Measurements from ENCODE around the gene ANGPTL4. TPM values are rescaled to one million over a fixed set of nuclear protein-coding genes. Genes with fewer than 3 reads are reported as not detected.

The ANGPTL4 gene
- total and polyA plus RNA-seq, 2 of the 13 experiments (the other 11 are each of a cell fraction or from before 2014, with no cell fraction given) = 0.80 to 21.7 TPM

- TF ChIP-seq FOSL2 (CRISPR knock-in tag; IDR thresholded peaks at IDR 0.05) = 0 out of 2 replicates have a peak, but pooled peaks have one; percentile 17
- TF ChIP-seq ZNF841 (CRISPR knock-in tag; IDR thresholded peaks at IDR 0.05; ENCODE audit: borderline replicate concordance) = no peak
- no peak for TF ChIP-seq HDAC6 (IDR thresholded peaks at IDR 0.05; ENCODE audit: low read depth, low read length)
- no peak for TF ChIP-seq PCBP1 (IDR thresholded peaks at IDR 0.05; ENCODE audit: borderline replicate concordance, low read depth, low read length)
- no peak for TF ChIP-seq DPF2 (CRISPR knock-in tag; IDR thresholded peaks at IDR 0.05; ENCODE audit: borderline replicate concordance, low read depth)
- TF ChIP-seq ZNF574 (CRISPR knock-in tag; IDR thresholded peaks at IDR 0.05) = peak; percentile 20; the same call in 1 of the 2 replicates
- no peak for TF ChIP-seq KAT2B (IDR thresholded peaks at IDR 0.05; ENCODE audit: borderline replicate concordance, low read depth, low read length)
- TF ChIP-seq MTA1 (CRISPR knock-in tag; IDR thresholded peaks at IDR 0.05; ENCODE audit: borderline replicate concordance) = no peak
- no peak for TF ChIP-seq MIER2 (CRISPR knock-in tag; IDR thresholded peaks at IDR 0.05)
- no peak for TF ChIP-seq ZNF646 (CRISPR knock-in tag; IDR thresholded peaks at IDR 0.05)
- TF ChIP-seq BCL3 (CRISPR knock-in tag; IDR thresholded peaks at IDR 0.05) = no peak
- no peak for TF ChIP-seq ZNF138 (CRISPR knock-in tag; IDR thresholded peaks at IDR 0.05; ENCODE audit: low read depth)
- TF ChIP-seq ZNF710 (CRISPR knock-in tag; IDR thresholded peaks at IDR 0.05; ENCODE audit: borderline replicate concordance) = no peak
- no peak for TF ChIP-seq ZNF235 (CRISPR knock-in tag; IDR thresholded peaks at IDR 0.05; ENCODE audit: borderline replicate concordance)
Measured at GRCh38 chr19:8412783-8413628, 49.1 kb downstream of the ANGPTL4 start, which contains the start of gene MARCHF2 (continued).
